GM21515 (cell line): Measurements from ENCODE around the gene ABHD6.
"Not testable (repeated sequence)": the region's sequence is repeated elsewhere in the genome, so short reads cannot be mapped to it uniquely, and the experiment has no call there.

Source experiments
- ATAC-seq: cut with Tn5 transposase; IDR thresholded peaks from one replicate; pipeline ENCODE4 v1.9.1; 2021; ENCODE audit not compliant: unreplicated experiment

ABHD6 gene

DNA sequence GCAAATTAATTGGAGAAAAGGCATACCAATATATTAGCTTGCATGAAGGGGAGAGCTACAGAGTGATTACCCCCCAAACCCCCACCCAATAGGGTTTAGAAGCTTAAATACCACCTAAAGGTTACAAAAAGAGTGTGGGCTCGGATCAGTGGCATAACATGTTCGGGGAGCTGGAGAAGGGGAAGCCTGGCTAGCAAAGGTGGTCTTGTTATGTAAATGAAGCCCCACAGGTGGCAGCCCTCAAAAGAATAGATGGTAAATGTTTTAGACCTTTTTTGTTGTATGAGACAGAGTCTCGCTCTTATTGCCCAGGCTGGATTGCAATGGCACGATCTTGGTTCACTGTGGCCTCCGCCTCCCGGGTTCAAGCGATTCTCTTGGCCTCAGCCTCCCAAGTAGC lies 84.2 kb downstream of the ABHD6 start:
- ATAC-seq, result no peak

DNA sequence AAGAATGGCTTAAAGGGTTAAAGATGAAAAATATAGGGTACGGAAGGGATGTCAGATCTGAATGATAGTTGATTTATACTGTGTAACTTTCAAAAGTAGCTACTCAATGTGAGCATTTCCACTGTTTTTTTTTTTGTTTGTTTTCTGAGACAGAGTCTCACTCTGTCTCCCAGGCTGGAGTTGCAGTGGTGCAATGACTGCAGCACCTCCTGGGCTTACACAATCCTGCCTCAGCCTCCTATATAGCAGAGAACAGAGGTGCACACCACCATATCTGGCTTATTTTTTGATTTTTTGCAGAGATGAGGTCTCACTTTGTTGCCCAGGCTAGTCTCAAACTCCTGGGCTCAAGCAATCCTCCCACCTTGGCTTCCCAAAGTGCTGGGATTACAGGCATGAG lies 85.2 kb downstream of the ABHD6 start:
- no peak for ATAC-seq

DNA sequence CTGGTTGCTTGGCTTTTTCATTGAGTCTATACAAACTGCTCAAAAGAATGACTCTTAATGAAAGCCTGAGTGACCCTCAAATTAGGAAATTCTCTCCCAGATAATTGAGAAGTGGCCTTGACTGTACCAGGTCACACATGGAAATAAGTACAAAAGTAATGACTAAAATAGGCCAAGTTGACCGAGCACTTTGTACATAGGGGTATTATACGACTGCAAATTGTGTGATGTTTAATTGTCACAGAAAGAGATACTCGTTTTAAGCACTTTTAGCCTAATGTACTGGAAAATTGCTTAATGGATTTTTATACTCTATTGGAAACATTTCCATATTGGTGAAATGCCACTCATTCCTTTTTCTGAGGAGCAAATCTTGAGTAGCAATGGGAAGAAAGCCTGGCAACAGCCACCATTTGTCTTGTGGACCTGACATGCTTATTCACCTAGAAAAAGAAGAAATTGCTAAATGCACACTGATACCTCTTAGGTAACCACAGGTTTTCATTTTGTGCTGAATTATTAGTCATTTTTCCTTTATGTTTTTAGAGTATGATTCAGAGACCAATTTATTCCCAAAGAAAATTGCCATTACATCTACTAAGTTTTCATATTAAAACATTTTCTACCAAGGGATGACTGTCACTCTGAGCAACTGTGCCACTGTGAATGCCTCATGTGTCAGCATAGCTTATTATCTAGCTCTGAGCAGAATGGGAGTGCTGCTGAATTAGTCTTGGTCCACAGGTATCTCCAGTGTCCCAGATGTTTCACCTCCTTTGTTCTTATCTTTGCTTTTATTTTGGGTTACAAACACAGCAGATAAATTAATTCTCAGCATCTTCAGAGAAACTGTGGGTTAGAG lies 86.2 kb downstream of the ABHD6 start:
- ATAC-seq, result no peak

DNA sequence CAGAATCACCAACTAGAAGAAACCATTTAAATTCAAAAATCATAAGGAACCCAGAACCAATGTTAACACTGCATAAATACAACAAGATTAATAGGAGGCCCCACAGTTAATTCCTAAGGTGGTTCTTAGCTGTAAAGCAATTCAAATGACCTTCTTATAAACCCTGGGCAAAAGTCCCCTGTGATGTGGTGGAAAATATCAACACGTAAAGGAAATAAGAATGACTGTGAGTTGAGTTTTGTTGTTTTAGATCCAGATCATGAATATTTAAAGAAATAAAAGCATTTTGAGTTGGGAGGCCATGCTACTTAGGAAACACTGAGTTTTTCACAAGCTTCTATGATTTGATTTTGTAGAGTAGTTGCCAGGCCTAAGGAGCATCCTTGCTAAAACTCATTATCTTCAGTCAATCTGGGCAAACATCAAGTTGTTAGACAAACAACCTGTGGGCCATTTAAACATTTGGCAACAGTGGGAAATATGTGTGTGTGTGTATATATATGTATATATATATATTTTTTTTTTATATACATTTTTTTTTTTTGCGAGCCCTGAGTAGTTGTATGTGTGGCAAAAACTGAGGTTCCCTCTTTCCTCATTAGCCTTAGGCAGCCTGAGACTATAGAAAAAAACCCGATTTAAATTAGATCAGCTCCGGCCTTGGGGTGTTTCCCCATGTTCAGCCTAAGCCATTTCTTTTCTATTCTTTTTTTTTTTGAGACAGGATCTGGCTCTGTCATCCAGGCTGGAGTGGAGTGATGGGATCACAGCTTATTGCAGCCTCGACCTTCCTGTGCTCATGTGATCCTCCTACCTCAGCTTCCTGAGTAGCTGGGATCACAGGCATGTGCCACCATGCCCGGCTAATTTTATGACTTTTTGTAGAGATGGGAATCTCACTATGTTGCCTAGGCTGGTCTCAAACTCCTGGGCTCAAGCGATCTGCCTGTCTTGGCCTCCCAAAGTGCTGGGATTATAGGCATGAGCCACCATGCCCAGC lies 87.1 kb downstream of the ABHD6 start:
- no peak for ATAC-seq

DNA sequence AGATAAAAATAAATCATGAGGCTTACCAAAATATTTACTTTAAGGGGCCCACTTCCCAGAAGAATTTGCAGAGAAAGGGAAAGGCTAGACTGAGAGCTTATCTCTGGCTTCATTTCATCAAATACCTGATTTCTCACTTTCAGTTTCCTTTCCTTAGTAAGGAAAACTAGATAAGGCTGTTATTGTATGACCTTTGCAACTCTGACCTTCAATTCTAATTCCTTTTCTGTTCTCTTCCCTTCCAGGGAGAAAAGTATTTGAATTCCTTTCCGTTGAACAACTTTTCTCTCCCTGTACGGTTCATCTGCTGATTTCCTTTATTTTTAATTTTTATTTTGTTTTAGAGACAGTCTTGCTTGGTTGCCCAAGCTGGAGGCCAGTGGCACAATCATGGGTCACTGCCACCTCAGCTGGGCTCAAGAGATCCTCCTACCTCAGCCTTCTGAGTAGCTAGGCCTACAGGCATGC lies 88.0 kb downstream of the ABHD6 start:
- ATAC-seq, result no peak

DNA sequence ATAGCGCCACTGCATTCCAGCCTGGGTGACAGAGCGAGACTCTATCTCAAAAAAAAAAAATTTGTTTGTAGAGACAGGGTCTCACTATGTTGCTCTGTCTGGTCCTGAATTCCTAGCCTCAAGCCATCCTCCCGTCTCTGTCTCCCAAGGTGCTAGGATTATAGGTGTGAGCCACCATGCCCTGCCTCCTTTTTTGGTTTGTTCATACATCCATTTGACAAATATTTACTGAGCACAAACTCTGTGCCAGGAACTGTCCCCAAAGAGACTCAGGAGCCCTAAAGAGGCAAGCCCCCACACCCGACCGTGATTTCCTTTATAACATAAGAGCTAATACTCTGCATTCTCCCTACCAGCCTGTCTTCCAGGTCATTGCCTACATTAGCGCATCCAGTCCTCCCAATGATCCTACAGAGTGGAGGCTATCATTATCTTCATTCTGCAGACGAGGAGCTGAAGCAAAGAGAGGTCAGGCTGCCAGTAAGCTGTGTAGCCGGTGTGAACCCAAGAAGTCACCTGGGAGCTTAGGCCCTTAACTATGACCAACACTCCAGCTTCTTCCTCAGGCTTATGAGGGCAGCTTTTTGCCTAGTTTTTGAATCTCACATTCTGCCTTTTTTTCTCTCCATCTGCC lies 88.8 kb downstream of the ABHD6 start:
- ATAC-seq, result no peak

DNA sequence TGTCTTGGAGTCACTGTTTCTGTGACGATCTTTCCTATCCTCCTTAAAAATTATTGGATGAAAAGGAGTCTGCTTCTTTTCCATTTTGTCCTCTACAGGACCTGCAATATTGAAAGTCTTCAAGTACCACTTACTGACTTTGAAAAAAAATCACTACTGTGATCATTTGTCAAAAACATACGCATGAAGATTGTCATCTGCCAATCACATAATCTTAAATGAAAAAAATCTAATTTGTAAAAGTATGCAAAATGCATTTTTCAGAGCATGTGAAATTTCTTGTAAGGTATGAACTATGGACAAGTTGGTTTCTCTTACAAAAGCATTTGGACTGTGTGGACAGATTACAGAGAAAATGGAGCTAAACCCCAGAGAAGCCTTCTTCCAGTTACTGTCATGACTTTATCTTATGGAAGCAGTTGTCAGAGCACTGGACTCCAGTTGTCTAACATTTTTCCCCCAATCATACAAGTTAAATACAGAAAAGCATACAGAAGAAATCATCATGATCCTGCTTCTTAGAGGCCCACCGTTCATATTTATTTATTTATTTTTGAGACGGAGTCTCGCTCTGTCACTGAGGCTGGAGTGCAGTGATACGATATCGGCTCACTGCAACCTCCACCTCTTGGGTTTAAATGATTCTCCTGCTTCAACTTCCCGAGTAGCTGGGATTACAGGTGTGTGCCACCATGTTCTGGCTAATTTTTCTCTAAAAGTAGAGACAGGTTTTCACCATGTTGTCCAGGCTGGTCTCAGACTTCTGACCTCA lies 91.7 kb downstream of the ABHD6 start:
- ATAC-seq, result no peak

DNA sequence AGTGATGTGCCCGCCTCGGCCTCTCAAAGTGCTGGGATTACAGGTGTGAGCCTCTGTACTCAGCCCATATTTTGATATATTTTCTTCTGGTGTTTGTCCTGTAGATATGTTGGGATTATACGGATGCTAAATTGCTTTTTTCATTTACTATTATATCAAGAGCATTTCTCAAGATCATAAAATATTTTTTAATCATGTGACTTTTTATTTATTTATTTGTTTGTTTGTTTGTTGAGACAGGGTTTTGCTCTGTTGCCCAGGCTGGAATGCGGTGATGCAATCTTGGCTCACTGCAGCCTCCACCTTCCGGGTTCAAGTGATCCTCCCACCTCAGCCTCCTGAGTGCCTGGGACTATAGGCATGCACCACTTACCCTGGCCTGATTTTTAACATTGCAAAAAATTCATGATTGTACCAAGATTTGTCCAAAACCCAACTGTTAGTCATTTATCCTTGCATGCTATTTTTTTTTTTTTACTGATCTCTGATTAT lies 92.4 kb downstream of the ABHD6 start:
- no peak for ATAC-seq

DNA sequence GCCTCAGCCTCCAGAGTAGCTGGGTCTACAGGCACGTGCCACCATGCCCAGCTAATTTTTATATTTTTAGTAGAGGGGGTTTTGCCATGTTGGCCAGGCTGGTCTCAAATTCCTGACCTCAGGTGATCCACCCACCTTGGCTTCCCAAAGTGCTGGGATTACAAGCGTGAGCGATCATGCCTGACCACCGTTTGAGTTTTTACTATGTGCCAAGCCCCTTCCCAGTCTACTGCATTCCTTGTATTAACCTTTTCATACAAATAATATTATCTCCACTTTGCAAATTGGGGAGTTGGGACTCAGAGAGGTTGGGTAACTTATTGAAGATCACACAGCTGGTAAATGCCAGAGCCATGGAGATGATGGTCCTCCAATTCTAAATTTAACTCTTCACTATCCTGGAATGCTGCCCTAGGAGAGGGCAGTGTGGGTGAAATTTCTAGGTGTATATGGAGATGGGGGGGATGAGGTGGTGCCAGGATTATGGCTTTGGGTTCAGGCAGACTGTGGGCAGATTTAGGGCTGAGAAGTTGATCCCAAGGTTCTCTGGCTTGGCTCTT lies 94.1 kb downstream of the ABHD6 start:
- no peak for ATAC-seq

DNA sequence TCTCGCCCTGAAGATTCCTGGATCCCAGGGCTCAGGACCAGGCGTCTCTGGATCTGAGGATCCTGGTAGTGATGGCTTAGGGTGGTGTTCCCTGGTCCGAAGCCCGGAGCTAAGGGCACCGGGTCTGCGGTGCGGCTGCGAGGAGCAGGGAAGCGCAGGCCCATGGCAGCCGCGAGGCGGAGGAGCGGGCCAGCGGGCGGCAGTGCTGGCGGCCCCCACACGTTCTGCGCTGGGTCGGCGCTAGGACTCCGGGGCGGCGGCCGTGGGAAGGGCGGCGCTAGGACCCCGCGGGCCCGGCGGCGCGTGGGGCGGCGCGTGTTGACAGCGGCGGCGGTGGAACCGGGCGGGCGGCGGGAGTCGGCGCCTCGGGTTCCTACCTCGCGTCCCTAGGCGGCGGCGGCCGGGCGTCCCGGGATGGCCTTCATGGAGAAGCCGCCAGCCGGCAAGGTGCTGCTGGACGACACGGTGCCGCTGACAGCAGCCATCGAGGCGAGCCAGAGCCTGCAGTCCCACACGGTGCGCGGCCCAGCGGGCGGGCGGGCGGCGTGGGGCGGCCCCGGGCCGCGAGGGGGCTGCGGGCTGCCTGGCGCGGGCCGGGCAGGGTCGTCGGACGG lies 95.1 kb downstream of the ABHD6 start, which contains the start of gene PXK:
TSS of gene PXK (plus strand) at position 318 of the 614 bp plus-strand sequence. CDS start at position 415, 97 bp downstream.
- ATAC-seq, result peak; percentile 90

DNA sequence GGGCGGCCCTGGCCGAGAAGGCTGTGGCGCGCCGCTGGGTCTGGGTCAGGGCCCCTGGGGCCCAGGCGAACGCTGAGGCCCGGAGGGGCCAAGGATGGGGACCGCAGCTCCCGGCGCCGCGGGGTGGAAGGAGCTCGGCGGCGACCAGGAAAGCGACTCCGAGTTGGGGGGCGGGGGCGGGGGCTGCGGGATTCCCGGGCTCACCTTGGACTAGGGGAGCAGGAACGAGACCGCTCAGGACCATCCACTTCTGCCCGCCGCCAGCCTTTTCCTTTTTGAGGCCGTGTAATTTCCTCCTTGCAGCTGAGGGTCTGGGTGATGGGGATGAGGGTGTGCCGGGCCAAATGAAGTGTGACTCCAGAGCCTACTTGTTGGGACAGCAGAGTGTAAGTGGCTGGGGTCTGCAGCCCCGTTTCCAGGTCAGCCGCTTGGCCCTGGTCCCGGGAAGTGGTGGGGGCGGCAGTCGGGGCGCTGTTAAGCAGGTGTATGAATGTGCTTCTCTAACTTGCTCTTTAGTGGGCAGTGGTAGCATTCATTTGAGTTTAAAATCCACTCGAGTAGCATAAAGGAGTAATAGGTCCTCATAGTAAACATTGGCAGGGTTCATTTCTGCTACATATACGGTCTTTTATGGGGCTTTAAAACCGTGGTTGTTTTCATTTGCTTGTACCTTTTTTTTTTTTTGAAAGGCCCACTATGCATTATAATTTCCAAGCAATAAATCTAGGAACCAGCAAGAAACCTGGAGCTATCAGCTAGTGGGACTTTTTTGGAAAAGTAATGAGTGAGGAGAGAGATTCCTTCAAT lies 95.8 kb downstream of the ABHD6 start:
- ATAC-seq, result peak; percentile 49

DNA sequence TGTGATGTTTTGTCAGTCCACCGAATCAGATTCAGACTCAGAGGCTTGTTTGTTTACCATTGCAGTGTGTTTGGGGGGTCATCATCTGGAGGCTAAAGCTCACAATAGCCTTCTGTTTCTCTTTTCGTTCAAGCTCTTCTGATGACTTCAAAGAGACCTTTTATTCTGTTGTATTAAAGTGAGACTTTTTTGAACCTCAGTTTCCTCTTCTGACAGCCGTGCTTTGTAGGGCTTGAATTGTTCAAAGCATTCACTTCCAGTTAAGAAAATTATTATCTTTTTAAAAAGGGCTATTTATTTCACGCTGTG lies 96.4 kb downstream of the ABHD6 start:
- no peak for ATAC-seq

DNA sequence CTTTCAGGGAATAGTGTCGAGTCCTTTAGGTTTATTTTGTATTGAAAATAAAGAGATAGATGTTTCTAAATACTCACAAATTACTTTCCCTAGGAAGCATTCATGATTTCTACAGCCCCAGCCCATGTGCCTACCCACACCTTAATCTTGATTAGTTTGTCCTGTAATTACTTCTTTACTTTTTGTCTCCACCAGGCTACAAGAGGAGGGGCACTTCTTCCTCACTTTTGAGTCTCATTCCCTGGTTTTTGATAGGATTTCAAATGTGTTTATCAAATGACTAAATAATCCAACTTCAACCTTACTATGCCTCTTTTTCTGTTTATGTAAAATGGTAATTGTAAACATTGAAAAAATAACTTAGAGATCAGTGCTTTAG lies 96.9 kb downstream of the ABHD6 start:
- ATAC-seq, result no peak

DNA sequence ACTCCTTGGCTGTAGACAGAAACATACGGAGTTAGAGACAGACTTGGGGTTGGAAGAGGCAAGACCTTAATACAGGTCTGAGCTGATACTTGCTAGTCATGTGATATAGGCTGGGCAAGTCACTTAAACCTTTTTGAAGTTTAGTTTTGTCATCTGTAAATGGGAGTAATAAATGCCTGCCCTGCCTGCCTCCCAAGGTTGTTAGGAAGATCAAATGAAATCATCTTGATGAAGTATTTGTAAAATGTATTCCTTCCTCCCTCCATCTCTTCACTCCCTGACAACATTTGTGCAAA lies 98.0 kb downstream of the ABHD6 start:
- ATAC-seq, result no peak

DNA sequence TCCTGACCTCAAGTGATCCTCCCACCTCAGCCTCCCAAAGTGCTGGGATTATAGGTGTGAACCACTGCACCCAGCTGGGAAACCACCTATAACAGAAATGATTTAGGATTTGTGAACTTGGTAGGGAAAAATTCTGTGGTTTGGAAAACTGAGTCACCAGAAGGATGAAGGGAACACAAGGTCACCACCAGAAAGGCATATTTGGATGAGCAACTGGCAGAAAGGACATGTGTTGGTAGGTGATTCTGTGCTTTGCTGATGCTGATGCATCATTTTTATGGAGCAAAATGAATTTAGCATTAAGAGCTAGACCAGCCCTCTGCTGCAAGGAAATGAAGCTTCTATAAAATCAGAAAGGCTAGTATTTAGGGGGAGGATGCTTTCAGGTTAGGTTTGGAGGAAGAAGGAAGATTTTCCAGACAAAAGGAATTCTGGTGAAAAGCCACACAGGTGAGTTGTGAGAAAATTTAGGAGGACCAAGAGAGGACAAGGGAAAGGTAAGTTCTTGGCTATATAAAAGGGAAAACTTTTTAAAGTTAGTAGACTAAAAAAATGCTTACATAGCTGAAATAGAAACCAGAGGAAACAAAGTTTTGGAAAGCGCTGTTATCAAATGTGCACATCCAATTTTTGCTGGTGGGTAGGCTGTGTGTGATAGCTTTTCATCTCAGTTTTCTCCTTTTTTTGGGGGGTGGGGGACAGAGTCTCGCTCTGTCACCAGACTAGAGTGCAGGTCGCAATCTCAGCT lies 98.7 kb downstream of the ABHD6 start:
- ATAC-seq, result no peak

DNA sequence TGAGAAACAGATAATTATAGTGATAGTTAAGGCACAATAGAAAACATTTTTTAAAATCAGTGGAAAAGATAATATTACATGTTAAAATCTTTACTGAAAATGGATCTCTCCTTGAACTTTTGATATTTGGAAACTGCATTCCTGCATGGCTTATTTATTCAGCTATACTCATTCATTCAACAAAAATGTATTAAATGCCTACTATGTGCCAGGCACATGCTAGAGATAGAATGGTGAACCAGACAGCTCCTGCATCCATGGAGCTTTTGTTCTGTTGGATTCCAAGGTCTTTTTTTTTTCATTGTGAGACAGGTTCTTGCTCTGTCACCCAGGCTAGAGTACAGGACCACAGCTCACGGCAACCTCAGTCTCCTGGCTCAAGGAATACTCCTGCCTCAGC lies 99.6 kb downstream of the ABHD6 start:
- ATAC-seq, result no peak

DNA sequence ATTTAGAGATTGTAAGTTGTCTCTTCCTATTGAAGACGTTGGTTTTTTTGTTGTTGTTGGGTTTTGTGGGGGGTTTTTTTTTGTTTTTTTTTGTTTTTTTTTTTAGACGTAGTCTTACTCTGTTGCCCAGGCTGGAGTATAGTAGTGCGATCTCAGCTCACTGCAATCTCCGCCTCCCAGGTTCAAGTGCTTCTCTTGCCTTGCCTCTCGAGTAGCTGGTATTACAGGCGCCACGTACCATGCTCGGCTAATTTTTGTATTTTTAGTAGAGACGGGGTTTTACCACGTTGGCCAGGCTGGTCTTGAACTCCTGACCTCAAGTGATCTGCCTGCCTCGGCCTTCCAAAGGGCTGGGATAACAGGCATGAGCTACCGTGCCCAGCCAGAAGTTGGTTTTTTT lies 101.6 kb downstream of the ABHD6 start:
- ATAC-seq, result not testable (repeated sequence)

DNA sequence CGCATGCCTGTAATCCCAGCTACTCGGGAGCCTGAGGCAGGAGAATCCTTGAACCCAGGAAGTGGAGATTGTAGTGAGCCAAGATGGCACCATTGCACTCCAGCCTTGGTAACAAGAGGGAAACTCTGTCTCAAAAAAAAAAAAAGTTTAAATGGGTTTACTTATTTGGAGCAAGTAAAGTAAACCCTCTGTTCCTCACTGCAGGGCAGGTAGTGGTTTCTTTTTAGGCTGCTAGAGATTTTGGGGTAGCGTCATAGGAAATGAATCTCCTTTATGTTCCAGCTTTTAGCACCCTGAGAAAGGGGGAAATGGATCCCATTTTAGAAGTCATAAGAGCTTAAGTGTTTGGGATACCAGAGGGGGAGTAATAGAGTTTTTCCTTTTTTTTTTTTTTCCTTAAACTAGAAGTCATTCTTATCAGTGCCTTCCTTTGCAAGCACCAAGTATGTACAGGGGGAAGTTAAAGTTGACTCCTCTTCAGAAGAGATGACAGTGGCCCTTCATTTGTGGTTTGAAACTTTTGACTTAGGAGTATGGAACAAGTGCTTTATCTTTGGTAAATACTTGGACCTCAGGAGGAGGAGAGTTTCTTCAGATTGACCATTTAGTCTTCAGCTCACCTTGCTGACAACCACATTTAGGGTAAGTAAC lies 103.1 kb downstream of the ABHD6 start:
- ATAC-seq, result no peak
